H1 (cell line): ENCODE measurements around the gene TRIM9. TPM values are rescaled to one million over a fixed set of nuclear protein-coding genes. Genes with fewer than 3 reads are reported as not detected.

Source experiments
- CTCF ChIA-PET: fragments of 300-600 bp; sonication (Branson Sonifier 250); formaldehyde crosslinking; loops from one replicate; lab custom pipeline; 2021; ENCODE audit not compliant: partially characterized antibody; lab: Charles Lee
- POLR2A ChIA-PET: fragments of 300-600 bp; sonication (Branson Sonifier 250); formaldehyde crosslinking; loops from one replicate; lab custom pipeline; 2021; ENCODE audit warnings: inconsistent platforms; ENCODE audit not compliant: partially characterized antibody; lab: Charles Lee
- DNase-seq, 2 experiments: peaks; one replicate each; pipeline versions ENCODE4 v3.0.0 to v3.0.0-alpha.2; 2010 to 2022; ENCODE audit warnings: low spot score in 2 of 2, low read depth in 1 of 2, mixed read lengths in 1 of 2
- FAIRE-seq: peaks from 2 replicates; lab custom pipeline; 2011; peaks lifted over from hg19 to GRCh38; lab: Jason Lieb, UNC
- H2AFZ ChIP-seq: 2 replicates; pipeline ENCODE4 v1.8.1; 2012; ENCODE audit warnings: low read length, inconsistent platforms
- H2AK5ac ChIP-seq: 2 replicates; pipeline ENCODE4 v1.6.1; 2013; ENCODE audit warnings: low read depth, low read length
- H2BK120ac ChIP-seq: replicated peaks from 2 replicates; pipeline ENCODE3; 2013; ENCODE audit warnings: low read depth, low read length, inconsistent platforms
- H2BK12ac ChIP-seq: 2 replicates; pipeline ENCODE4 v1.6.1; 2013; ENCODE audit warnings: low read depth, low read length
- H2BK15ac ChIP-seq: 2 replicates; pipeline ENCODE4 v1.6.1; 2013; ENCODE audit warnings: low read length
- H2BK20ac ChIP-seq: 2 replicates; pipeline ENCODE4 v1.6.1; 2013; ENCODE audit warnings: low read length
- H2BK5ac ChIP-seq: 2 replicates; pipeline ENCODE4 v1.6.1; 2013; ENCODE audit warnings: low read depth, low read length
- H3K14ac ChIP-seq: 2 replicates; pipeline ENCODE4 v1.6.1; 2013; ENCODE audit warnings: inconsistent platforms; ENCODE audit not compliant: insufficient read length
- H3K18ac ChIP-seq: 2 replicates; pipeline ENCODE4 v1.6.1; 2013; ENCODE audit warnings: low read length; ENCODE audit errors: extremely low read depth
- H3K23ac ChIP-seq: 2 replicates; pipeline ENCODE4 v1.6.1; 2013; ENCODE audit warnings: inconsistent platforms; ENCODE audit not compliant: insufficient read length
- H3K23me2 ChIP-seq: 2 replicates; pipeline ENCODE4 v1.6.1; 2013; ENCODE audit warnings: low read depth, low read length
- H3K27ac ChIP-seq: 2 replicates; pipeline ENCODE4 v1.6.1; 2011; ENCODE audit warnings: low read depth, low read length, inconsistent platforms
- H3K27me3 ChIP-seq, 4 experiments: replicated peaks in 1 of 4; 1 replicate in 1 of 4; 2 replicates in 3 of 4; pipeline versions ENCODE4 v1.6.1 to v1.8.1; 2011 to 2013; ENCODE audit warnings: low read length in 3 of 4, mild to moderate bottlenecking in 3 of 4, inconsistent platforms in 2 of 4, mixed read lengths in 2 of 4, moderate library complexity in 1 of 4; ENCODE audit not compliant: control insufficient read depth in 3 of 4, insufficient read depth in 3 of 4; ENCODE audit errors: extremely low read depth in 1 of 4
- H3K36me3 ChIP-seq, 4 experiments: 2 replicates each; pipeline versions ENCODE4 v1.6.1 to v1.8.1; 2011 to 2013; ENCODE audit warnings: mild to moderate bottlenecking in 4 of 4, low read length in 3 of 4, moderate library complexity in 2 of 4, control low read depth in 1 of 4, inconsistent platforms in 1 of 4; ENCODE audit not compliant: insufficient read depth in 4 of 4, control insufficient read depth in 2 of 4
- H3K4ac ChIP-seq: replicated peaks from 2 replicates; pipeline ENCODE3; 2013; ENCODE audit warnings: low read length, low read depth, mixed read lengths, inconsistent platforms; ENCODE audit not compliant: insufficient read length
- H3K4me1 ChIP-seq, 4 experiments: replicated peaks in 1 of 4; 1 replicate in 1 of 4; 2 replicates in 3 of 4; pipeline versions ENCODE4 v1.6.1 to v1.8.1; 2011 to 2013; ENCODE audit warnings: low read length in 3 of 4, inconsistent platforms in 2 of 4, mixed read lengths in 1 of 4; ENCODE audit not compliant: insufficient read depth in 4 of 4, control insufficient read depth in 3 of 4
- H3K4me2 ChIP-seq, 2 experiments: 2 replicates each; pipeline versions ENCODE4 v1.6.1 to v1.8.1; 2011 to 2013; ENCODE audit warnings: low read depth in 2 of 2, low read length in 2 of 2, control low read depth in 1 of 2, inconsistent platforms in 1 of 2, mild to moderate bottlenecking in 1 of 2; ENCODE audit not compliant: insufficient read depth in 1 of 2
- H3K4me3 ChIP-seq, 4 experiments: fragments of 200-600, 300-600 bp in 1 of 4; sonication (generic), shearing (Covaris generic), sonication (Bioruptor Twin) in 1 of 4; 2 replicates each; pipeline versions ENCODE4 v1.5.1 to v1.8.1; 2011 to 2016; ENCODE audit warnings: low read length in 4 of 4, low read depth in 3 of 4, control low read depth in 2 of 4, inconsistent platforms in 2 of 4, mild to moderate bottlenecking in 2 of 4, mixed read lengths in 1 of 4, moderate library complexity in 1 of 4; ENCODE audit not compliant: insufficient read depth in 2 of 4; ENCODE audit errors: extremely low read depth in 1 of 4
- H3K56ac ChIP-seq: replicated peaks from 2 replicates; pipeline ENCODE3; 2013; ENCODE audit warnings: low read depth, mild to moderate bottlenecking, mixed read lengths, low read length, inconsistent platforms; ENCODE audit not compliant: insufficient read length
- H3K79me1 ChIP-seq: 2 replicates; pipeline ENCODE4 v1.6.1; 2013; ENCODE audit warnings: low read depth, low read length, control low read depth
- H3K79me2 ChIP-seq, 2 experiments: 2 replicates each; pipeline versions ENCODE4 v1.6.1 to v1.8.1; 2012 to 2013; ENCODE audit warnings: low read length in 2 of 2, mild to moderate bottlenecking in 2 of 2, inconsistent platforms in 1 of 2; ENCODE audit not compliant: insufficient read depth in 2 of 2, control insufficient read depth in 1 of 2
- H3K9ac ChIP-seq, 4 experiments: replicated peaks in 1 of 4; 1 replicate in 1 of 4; 2 replicates in 3 of 4; pipeline versions ENCODE4 v1.6.1 to v1.8.1; 2011 to 2013; ENCODE audit warnings: low read depth in 3 of 4, low read length in 3 of 4, control low read depth in 2 of 4, mild to moderate bottlenecking in 2 of 4, moderate library complexity in 2 of 4, inconsistent platforms in 1 of 4; ENCODE audit errors: extremely low read depth in 1 of 4
- H3K9me3 ChIP-seq, 2 experiments: 2 replicates each; pipeline versions ENCODE4 v1.6.1 to v1.8.1; 2012 to 2013; ENCODE audit warnings: mild to moderate bottlenecking in 2 of 2, moderate library complexity in 2 of 2, control low read depth in 1 of 2, inconsistent platforms in 1 of 2, low read depth in 1 of 2, low read length in 1 of 2, mixed read lengths in 1 of 2; ENCODE audit not compliant: insufficient read depth in 2 of 2
- H4K20me1 ChIP-seq, 2 experiments: replicated peaks in 1 of 2; 2 replicates each; pipeline versions ENCODE3 to v1.8.1; 2011 to 2013; ENCODE audit warnings: inconsistent platforms in 2 of 2, low read length in 2 of 2, mild to moderate bottlenecking in 1 of 2; ENCODE audit not compliant: insufficient read depth in 2 of 2, control insufficient read depth in 1 of 2
- H4K5ac ChIP-seq: 2 replicates; pipeline ENCODE4 v1.6.1; 2013; ENCODE audit warnings: low read length, low read depth, mixed read lengths, inconsistent platforms; ENCODE audit not compliant: insufficient read length
- H4K8ac ChIP-seq: 2 replicates; pipeline ENCODE4 v1.8.0; 2013; ENCODE audit warnings: mild to moderate bottlenecking, moderate library complexity, low read length, inconsistent platforms; ENCODE audit not compliant: insufficient read depth; ENCODE audit errors: extremely low read depth
- H4K91ac ChIP-seq: replicated peaks from 2 replicates; pipeline ENCODE3; 2013; ENCODE audit warnings: low read length, mixed read lengths, inconsistent platforms; ENCODE audit not compliant: insufficient read length
- ASH2L ChIP-seq: fragments of 200-600, 300-600 bp; sonication (generic); IDR thresholded peaks from one replicate; pipeline ENCODE4 v1.7.1; 2017; ENCODE audit warnings: low read length
- ATF2 ChIP-seq: IDR thresholded peaks from 2 replicates; pipeline ENCODE4 v1.6.1; 2012; ENCODE audit warnings: low read length, inconsistent platforms
- CBX5 ChIP-seq: fragments of 300-800, 300-1000 bp; sonication (generic); IDR thresholded peaks from 2 replicates; pipeline ENCODE4 v1.7.1; 2016; ENCODE audit warnings: antibody characterized with exemption, low read length, low read depth
- JUND ChIP-seq: IDR thresholded peaks from 2 replicates; pipeline ENCODE4 v1.6.1; 2011; ENCODE audit warnings: mild to moderate bottlenecking, improper control_type of control experiment, low read length
- KDM1A ChIP-seq: fragments of 200-600, 300-600 bp; sonication (generic); IDR thresholded peaks from 2 replicates; pipeline ENCODE4 v1.7.1; 2016; ENCODE audit warnings: mild to moderate bottlenecking, low read length, borderline replicate concordance
- NANOG ChIP-seq: IDR thresholded peaks from 2 replicates; pipeline ENCODE4 v1.6.1; 2011; ENCODE audit warnings: low read length, low read depth, mild to moderate bottlenecking, inconsistent platforms; ENCODE audit not compliant: insufficient read depth, poor library complexity, severe bottlenecking
- SAP30 ChIP-seq: fragments of 300-600 bp; sonication (generic); IDR thresholded peaks from 2 replicates; pipeline ENCODE4 v1.7.1; 2012; ENCODE audit warnings: low read length, moderate library complexity, mild to moderate bottlenecking, inconsistent platforms; ENCODE audit not compliant: insufficient read depth, insufficient replicate concordance
- SIN3A ChIP-seq, 2 experiments: IDR thresholded peaks in 1 of 2; conservative IDR thresholded peaks in 1 of 2; 2 replicates each; pipeline ENCODE4 v1.6.1; 2011 to 2012; ENCODE audit warnings: low read length in 2 of 2, improper control_type of control experiment in 1 of 2, low read depth in 1 of 2, mild to moderate bottlenecking in 1 of 2
- SP2 ChIP-seq: IDR thresholded peaks from 2 replicates; pipeline ENCODE4 v1.6.1; 2012; ENCODE audit warnings: mild to moderate bottlenecking, low read length, inconsistent platforms
- TBP ChIP-seq: IDR thresholded peaks from 2 replicates; pipeline ENCODE4 v1.6.1; 2011; ENCODE audit warnings: low read depth, low read length, improper control_type of control experiment
- WGBS, 2 experiments: shearing (Covaris generic) in 1 of 2; methylation state at CpG; one replicate each; pipeline versions ENCODE4 v1.1.6 to v1.1.7; 2013 to 2015; ENCODE audit warnings: low lambda C conversion rate in 2 of 2, mixed read lengths in 2 of 2, inconsistent platforms in 1 of 2, low coverage in 1 of 2, missing lambda C conversion rate in 1 of 2; ENCODE audit not compliant: insufficient replicate concordance in 2 of 2, insufficient coverage in 1 of 2, insufficient read length in 1 of 2; ENCODE audit errors: extremely low coverage in 1 of 2, missing lambda C conversion rate in 1 of 2; 5-methylcytosine and 5-hydroxymethylcytosine counted together
- polyA plus RNA-seq, 7 experiments: library from polyadenylated mRNA; depleted of rRNA in 3 of 7; stranded (reverse) in 5 of 7; unstranded in 2 of 7; fragments of >200 nt in 5 of 7; fragments of 200-250 nt in 2 of 7; gene quantifications; 1 replicate in 5 of 7; 2 replicates in 1 of 7; 4 replicates in 1 of 7; pipeline versions ENCODE4 v1.2.1 to v1.2.3, GENCODE V29; 2011 to 2013; ENCODE audit warnings: missing spikeins in 2 of 7, mixed read lengths in 2 of 7
- total RNA-seq: library from RNA; stranded (reverse); fragmentation: NEBNext Ultra II Directional; extraction: Animal tissue kit (Norgen Biotek cat#: 25700); gene quantifications from 2 replicates; pipeline ENCODE4 v1.2.1, GENCODE V29; 2021

TRIM9 gene
- total and polyA plus RNA-seq, 2 of the 8 experiments (the other 6 are each of a cell fraction or from before 2014, with no cell fraction given) = 2.7 to 5.4 TPM

GRCh38 chr14:50937800-50938199 is 157.1 kb downstream of the TRIM9 start:
- no peaks in the 10 kb centered on the region for H3K27me3 ChIP-seq
- ChIA-PET CTCF (interaction anchor here (0.8 to 1.8 kb wide), 3 partner anchors 9 to 22 kb away, joined by 3 to 6 read pairs (median 3); no protein-coding TSS in a partner anchor), POLR2A (no interaction called here)
- no peak overlapping the region for H2BK5ac ChIP-seq
- no peak overlapping the region for H2BK120ac ChIP-seq
- H3K4me3 ChIP-seq = no peak overlapping the region
- peaks cover 0 to 4% (median 0%) of the 10 kb centered on the region in 4 experiments; a peak in 2 of 8 replicates for H3K36me3 ChIP-seq
- no peak overlapping the region for H3K56ac ChIP-seq
- DNase-seq = no peak
- no peak overlapping the region for H4K8ac ChIP-seq
- TF ChIP-seq ATF2 (no peak), CBX5 (no peak), NANOG (no peak), TBP (no peak), SP2 (no peak), ASH2L (no peak), JUND (no peak), SAP30 (no peak), KDM1A (no peak), SIN3A (conservative IDR thresholded peaks at IDR 0.05 in 1 of 2, IDR thresholded peaks at IDR 0.05 in 1 of 2; ENCODE audit: low read depth in 1 of 2, low read length in 2 of 2) (no peak)
- 90% methylated on average over 4 of the region's 4 CpGs; no CpG with 5 or more reads in 1 of the 2 experiments for WGBS, 2 experiments
- no peak overlapping the region for H4K91ac ChIP-seq
- H3K23me2 ChIP-seq = no peaks in the 10 kb centered on the region
- H3K79me2 ChIP-seq = no peaks in the 10 kb centered on the region
- H3K23ac ChIP-seq = no peak overlapping the region
- H3K14ac ChIP-seq = no peak overlapping the region
- no peak overlapping the region for H4K5ac ChIP-seq
- no peak overlapping the region for H3K4me2 ChIP-seq
- peaks cover 2% of the 10 kb centered on the region; the same call in 1 of the 2 replicates for H3K79me1 ChIP-seq
- H3K9ac ChIP-seq = no peak overlapping the region
- H3K9me3 ChIP-seq = no peaks in the 10 kb centered on the region
- H3K27ac ChIP-seq = no peak overlapping the region
- no peak overlapping the region for H3K18ac ChIP-seq
- no peak overlapping the region for H2BK15ac ChIP-seq
- H3K4me1 ChIP-seq = no peaks in the 10 kb centered on the region
- H2AFZ ChIP-seq = no peak overlapping the region
- H2AK5ac ChIP-seq = no peak overlapping the region
- no peak overlapping the region for H2BK12ac ChIP-seq
- no peak for FAIRE-seq
- no peak overlapping the region for H3K4ac ChIP-seq
- H2BK20ac ChIP-seq = no peak overlapping the region
- H4K20me1 ChIP-seq = no peaks in the 10 kb centered on the region
